DOHH2 (cell line): Measurements from ENCODE around the gene DALRD3.

ENCODE experiments used
- H3F3A ChIP-seq: fragments of 200-600 bp; sonication (generic), shearing (Covaris generic); 2 replicates; pipeline ENCODE4 v1.6.0; 2016; ENCODE audit warnings: antibody characterized with exemption, mild to moderate bottlenecking; ENCODE audit not compliant: control insufficient read depth, insufficient read depth
- H3K27ac ChIP-seq: fragments of 200-600 bp; sonication (generic); 2 replicates; pipeline ENCODE4 v1.5.1; 2014; ENCODE audit warnings: low read depth, mild to moderate bottlenecking, low read length, moderate library complexity
- H3K27me3 ChIP-seq: fragments of 200-600 bp; sonication (generic); 2 replicates; pipeline ENCODE4 v1.6.1; 2014; ENCODE audit warnings: mild to moderate bottlenecking, low read length, mixed read lengths; ENCODE audit not compliant: control insufficient read depth
- H3K36me3 ChIP-seq: fragments of 200-600 bp; sonication (generic); 2 replicates; pipeline ENCODE4 v1.6.1; 2014; ENCODE audit warnings: mild to moderate bottlenecking, low read length, moderate library complexity, mixed read lengths; ENCODE audit not compliant: control insufficient read depth
- H3K4me1 ChIP-seq: fragments of 200-600 bp; sonication (generic); 2 replicates; pipeline ENCODE4 v1.6.1; 2014; ENCODE audit warnings: mild to moderate bottlenecking, low read length, mixed read lengths; ENCODE audit not compliant: control insufficient read depth
- H3K4me2 ChIP-seq: fragments of 200-600 bp; sonication (generic); 2 replicates; pipeline ENCODE4 v1.6.0; 2014; ENCODE audit warnings: mild to moderate bottlenecking, low read length, moderate library complexity
- H3K4me3 ChIP-seq: fragments of 200-600 bp; sonication (generic); 2 replicates; pipeline ENCODE4 v1.5.1; 2014; ENCODE audit warnings: mild to moderate bottlenecking, low read length, mixed read lengths
- H3K79me2 ChIP-seq: fragments of 200-600 bp; sonication (generic); 2 replicates; pipeline ENCODE4 v1.6.1; 2014; ENCODE audit warnings: mild to moderate bottlenecking, low read length, mixed read lengths; ENCODE audit not compliant: control insufficient read depth
- H3K9me2 ChIP-seq: fragments of 200-600 bp; sonication (generic); replicated peaks from 2 replicates; pipeline ENCODE4 v1.6.1; 2014; ENCODE audit warnings: mild to moderate bottlenecking, low read length, mixed read lengths; ENCODE audit not compliant: control insufficient read depth
- H3K9me3 ChIP-seq: fragments of 200-600 bp; sonication (generic); 2 replicates; pipeline ENCODE4 v1.6.1; 2014; ENCODE audit warnings: antibody characterized with exemption, low read length, mixed read lengths; ENCODE audit not compliant: control insufficient read depth, insufficient read depth
- H4K20me1 ChIP-seq: fragments of 200-600 bp; sonication (generic); 2 replicates; pipeline ENCODE4 v1.6.0; 2014; ENCODE audit warnings: low read depth, mild to moderate bottlenecking, antibody characterized with exemption, low read length, moderate library complexity; ENCODE audit not compliant: control insufficient read depth, insufficient read depth
- CTCF ChIP-seq: fragments of 200-600 bp; sonication (generic); IDR thresholded peaks from one replicate; pipeline ENCODE4 v1.5.1; 2014; ENCODE audit warnings: antibody characterized with exemption, mild to moderate bottlenecking, low read depth, low read length; ENCODE audit not compliant: poor library complexity, severe bottlenecking
- EZH2phosphoT487 ChIP-seq: fragments of 200-600 bp; sonication (generic); IDR thresholded peaks from 2 replicates; pipeline ENCODE4 v1.6.1; 2017; ENCODE audit warnings: borderline replicate concordance, mild to moderate bottlenecking, antibody characterized with exemption, low read length, moderate library complexity, mixed read lengths

Gene DALRD3

DNA sequence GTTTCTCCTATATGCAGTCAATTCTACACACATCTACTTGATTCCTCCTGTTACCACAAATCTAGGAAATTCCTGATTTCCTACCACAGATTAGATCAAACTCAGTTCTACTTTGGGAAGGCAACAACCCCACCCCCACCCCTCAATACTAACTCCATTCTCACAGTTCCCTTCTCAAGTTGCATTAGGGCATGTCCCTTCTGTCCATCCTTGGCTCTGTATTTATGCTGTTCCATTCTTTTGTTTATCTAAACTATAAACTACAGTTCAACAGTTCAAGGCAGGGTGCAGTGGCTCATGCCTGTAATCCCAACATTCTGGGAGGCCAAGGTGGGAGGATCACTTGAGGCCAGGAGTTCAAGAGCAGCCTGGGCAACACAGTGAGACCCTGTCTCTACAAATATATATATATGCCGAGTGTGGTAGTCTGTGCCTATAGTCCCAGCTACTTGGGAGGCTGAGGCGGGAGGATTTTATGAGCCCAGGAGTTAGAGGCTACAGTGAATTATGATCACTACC lies 36.0 kb upstream of the DALRD3 start:
- Histone ChIP-seq H3K36me3 (peaks cover 70% of the 10 kb centered on the region), H3F3A (no peaks in the 10 kb centered on the region), H3K4me2 (no peak overlapping the region), H3K4me1 (no peaks in the 10 kb centered on the region), H3K4me3 (no peak overlapping the region), H3K27ac (no peak overlapping the region), H3K79me2 (peaks cover 45% of the 10 kb centered on the region), H4K20me1 (peaks cover 3% of the 10 kb centered on the region; the same call in 1 of the 2 replicates), H3K27me3 (no peaks in the 10 kb centered on the region), H3K9me3 (no peaks in the 10 kb centered on the region), H3K9me2 (no peaks in the 10 kb centered on the region)
- no peak for TF ChIP-seq EZH2phosphoT487
- no peak for TF ChIP-seq CTCF

GRCh38 chr3:49053543-49053942 lies 35.2 kb upstream of the DALRD3 start:
- Histone ChIP-seq H3K36me3 (peaks cover 73% of the 10 kb centered on the region), H3K4me2 (no peak overlapping the region), H3K9me3 (no peaks in the 10 kb centered on the region), H3K9me2 (no peaks in the 10 kb centered on the region), H4K20me1 (peaks cover 3% of the 10 kb centered on the region; the same call in 1 of the 2 replicates), H3K27ac (no peak overlapping the region), H3K4me1 (no peaks in the 10 kb centered on the region), H3F3A (no peaks in the 10 kb centered on the region), H3K79me2 (peaks cover 45% of the 10 kb centered on the region), H3K4me3 (no peak overlapping the region), H3K27me3 (no peaks in the 10 kb centered on the region)
- TF ChIP-seq EZH2phosphoT487 = no peak
- TF ChIP-seq CTCF = no peak

DNA sequence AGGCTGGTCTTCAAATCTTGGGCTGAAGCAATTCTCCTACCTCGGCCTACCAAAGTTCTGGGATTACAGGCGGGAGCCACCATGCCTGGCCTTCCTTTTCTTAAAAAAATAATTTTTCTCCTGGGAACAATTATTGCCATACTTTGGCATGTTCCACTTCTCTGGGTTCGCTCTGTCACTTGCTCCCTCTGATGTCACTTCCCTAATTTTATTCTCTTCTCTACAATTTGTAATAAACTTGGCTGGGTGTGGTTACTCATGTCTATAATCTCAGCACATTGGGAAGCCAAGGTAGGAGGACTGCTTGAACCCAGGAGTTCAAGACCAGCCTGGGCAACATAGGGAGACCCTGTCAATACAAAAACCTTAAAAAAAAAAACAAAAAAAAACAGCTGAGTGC lies 16.9 kb upstream of the DALRD3 start:
- no peak overlapping the region for H3K4me2 ChIP-seq
- H3K27me3 ChIP-seq = no peaks in the 10 kb centered on the region
- no peak overlapping the region for H3K27ac ChIP-seq
- no peaks in the 10 kb centered on the region; the same call in 1 of the 2 replicates for H3K79me2 ChIP-seq
- no peaks in the 10 kb centered on the region for H3K9me2 ChIP-seq
- H3K4me1 ChIP-seq = no peaks in the 10 kb centered on the region
- H4K20me1 ChIP-seq = no peaks in the 10 kb centered on the region; the same call in 1 of the 2 replicates
- H3K9me3 ChIP-seq = no peaks in the 10 kb centered on the region
- peaks cover 14% of the 10 kb centered on the region for H3F3A ChIP-seq
- H3K36me3 ChIP-seq = peaks cover 64% of the 10 kb centered on the region
- TF ChIP-seq EZH2phosphoT487 (no peak), CTCF (no peak)
- no peak overlapping the region for H3K4me3 ChIP-seq

DNA sequence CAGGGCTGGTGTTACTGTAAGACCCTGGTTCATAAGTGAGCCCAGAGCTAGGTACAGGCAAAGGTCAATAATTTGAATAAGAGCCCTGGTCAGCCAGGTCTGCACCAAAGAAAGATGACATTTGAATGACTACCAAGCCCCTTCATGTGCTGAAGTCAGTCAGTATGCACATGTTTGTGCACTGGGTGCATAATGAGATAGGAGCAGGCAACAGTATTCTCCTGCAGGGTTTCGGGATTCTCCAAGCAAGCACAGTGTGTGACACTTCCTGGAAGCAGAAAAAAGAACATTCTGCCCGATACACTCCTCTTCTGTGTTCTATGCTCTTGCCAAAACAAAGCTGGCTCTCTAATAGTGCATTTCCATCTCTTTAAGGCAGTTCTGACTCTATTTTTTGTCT lies 16.3 kb upstream of the DALRD3 start:
- Histone ChIP-seq H3K36me3 (peaks cover 66% of the 10 kb centered on the region), H3F3A (peaks cover 20% of the 10 kb centered on the region)

More for the DNA sequence above, 16.3 kb upstream of the DALRD3 start:
- no peak overlapping the region for H3K4me3 ChIP-seq
- H3K9me2 ChIP-seq = no peaks in the 10 kb centered on the region
- no peaks in the 10 kb centered on the region; the same call in 1 of the 2 replicates for H3K79me2 ChIP-seq
- no peaks in the 10 kb centered on the region for H3K27me3 ChIP-seq
- no peaks in the 10 kb centered on the region; the same call in 1 of the 2 replicates for H4K20me1 ChIP-seq
- H3K9me3 ChIP-seq = no peaks in the 10 kb centered on the region
- H3K4me2 ChIP-seq = no peak overlapping the region
- no peak overlapping the region for H3K27ac ChIP-seq
- peaks cover 2% of the 10 kb centered on the region for H3K4me1 ChIP-seq
- no peak for TF ChIP-seq EZH2phosphoT487
- TF ChIP-seq CTCF = no peak
